ENCODE results near the gene GRK4.

GRCh38 chr4:2932321-2932950 is 30.9 kb upstream of the GRK4 start:
- no peak for TF ChIP-seq CTCF (IDR thresholded peaks at IDR 0.05)
- no peak for TF ChIP-seq EZH2 (IDR thresholded peaks at IDR 0.05)
- TF ChIP-seq EZH2phosphoT487 (IDR thresholded peaks at IDR 0.05): no peak
